Loucy (cell line): ENCODE data around the gene PTOV1.

Source experiments
- H2AFZ ChIP-seq: fragments of 200-600 bp; sonication (generic); 2 replicates; pipeline ENCODE4 v1.6.0; 2016; ENCODE audit warnings: antibody characterized with exemption, mild to moderate bottlenecking, low read length, moderate library complexity
- H3F3A ChIP-seq: fragments of 200-600 bp; 2 replicates; pipeline ENCODE4 v1.6.0; 2016; ENCODE audit warnings: antibody characterized with exemption, low read depth, mild to moderate bottlenecking
- H3K27me3 ChIP-seq: fragments of 200-600 bp; sonication (generic); 2 replicates; pipeline ENCODE4 v1.6.1; 2014; ENCODE audit warnings: low read length, mild to moderate bottlenecking; ENCODE audit not compliant: insufficient read depth, poor library complexity, severe bottlenecking
- H3K36me3 ChIP-seq: fragments of 200-600 bp; sonication (generic); 2 replicates; pipeline ENCODE4 v1.6.1; 2016; ENCODE audit warnings: low read length; ENCODE audit not compliant: insufficient read depth
- H3K4me1 ChIP-seq: fragments of 200-600 bp; sonication (generic); 2 replicates; pipeline ENCODE4 v1.5.1; 2014; ENCODE audit warnings: low read length, mild to moderate bottlenecking; ENCODE audit not compliant: insufficient read depth, poor library complexity, severe bottlenecking
- H3K4me2 ChIP-seq: fragments of 200-600 bp; sonication (generic); 2 replicates; pipeline ENCODE4 v1.6.0; 2014; ENCODE audit warnings: antibody characterized with exemption, low read length, low read depth, mild to moderate bottlenecking; ENCODE audit not compliant: poor library complexity, severe bottlenecking
- H3K4me3 ChIP-seq: fragments of 200-600 bp; sonication (generic); 2 replicates; pipeline ENCODE4 v1.5.1; 2014; ENCODE audit warnings: low read length, mild to moderate bottlenecking, mixed read lengths; ENCODE audit not compliant: poor library complexity, severe bottlenecking
- H3K79me2 ChIP-seq: fragments of 200-600 bp; sonication (generic); 2 replicates; pipeline ENCODE4 v1.6.1; 2014; ENCODE audit warnings: low read length; ENCODE audit not compliant: insufficient read depth
- H3K9ac ChIP-seq: fragments of 200-600 bp; sonication (generic); 2 replicates; pipeline ENCODE4 v1.6.0; 2014; ENCODE audit warnings: mild to moderate bottlenecking, low read depth, low read length, moderate library complexity; ENCODE audit not compliant: poor library complexity, severe bottlenecking
- H3K9me2 ChIP-seq: fragments of 200-600 bp; sonication (generic); replicated peaks from 2 replicates; pipeline ENCODE4 v1.6.1; 2016; ENCODE audit warnings: low read depth, low read length, mixed read lengths
- H3K9me3 ChIP-seq: fragments of 200-600 bp; sonication (generic); 2 replicates; pipeline ENCODE4 v1.6.1; 2014; ENCODE audit warnings: mild to moderate bottlenecking, antibody characterized with exemption, low read length, low read depth; ENCODE audit not compliant: insufficient read depth
- H4K20me1 ChIP-seq: fragments of 200-600 bp; sonication (generic); 2 replicates; pipeline ENCODE4 v1.6.0; 2014; ENCODE audit warnings: antibody characterized with exemption, low read length, mild to moderate bottlenecking; ENCODE audit not compliant: insufficient read depth, poor library complexity, severe bottlenecking
- EZH2phosphoT487 ChIP-seq: fragments of 200-600 bp; IDR thresholded peaks from 2 replicates; pipeline ENCODE4 v1.6.1; 2018; ENCODE audit warnings: antibody characterized with exemption, mild to moderate bottlenecking, moderate library complexity, borderline replicate concordance
- TF ChIP-seq, protein P1 (sequence below): fragments of 200-600 bp; sonication (generic); conservative IDR thresholded peaks from 2 replicates; pipeline ENCODE4 v1.5.1; 2014; ENCODE audit warnings: mild to moderate bottlenecking, antibody characterized with exemption, low read length

PTOV1 gene

DNA sequence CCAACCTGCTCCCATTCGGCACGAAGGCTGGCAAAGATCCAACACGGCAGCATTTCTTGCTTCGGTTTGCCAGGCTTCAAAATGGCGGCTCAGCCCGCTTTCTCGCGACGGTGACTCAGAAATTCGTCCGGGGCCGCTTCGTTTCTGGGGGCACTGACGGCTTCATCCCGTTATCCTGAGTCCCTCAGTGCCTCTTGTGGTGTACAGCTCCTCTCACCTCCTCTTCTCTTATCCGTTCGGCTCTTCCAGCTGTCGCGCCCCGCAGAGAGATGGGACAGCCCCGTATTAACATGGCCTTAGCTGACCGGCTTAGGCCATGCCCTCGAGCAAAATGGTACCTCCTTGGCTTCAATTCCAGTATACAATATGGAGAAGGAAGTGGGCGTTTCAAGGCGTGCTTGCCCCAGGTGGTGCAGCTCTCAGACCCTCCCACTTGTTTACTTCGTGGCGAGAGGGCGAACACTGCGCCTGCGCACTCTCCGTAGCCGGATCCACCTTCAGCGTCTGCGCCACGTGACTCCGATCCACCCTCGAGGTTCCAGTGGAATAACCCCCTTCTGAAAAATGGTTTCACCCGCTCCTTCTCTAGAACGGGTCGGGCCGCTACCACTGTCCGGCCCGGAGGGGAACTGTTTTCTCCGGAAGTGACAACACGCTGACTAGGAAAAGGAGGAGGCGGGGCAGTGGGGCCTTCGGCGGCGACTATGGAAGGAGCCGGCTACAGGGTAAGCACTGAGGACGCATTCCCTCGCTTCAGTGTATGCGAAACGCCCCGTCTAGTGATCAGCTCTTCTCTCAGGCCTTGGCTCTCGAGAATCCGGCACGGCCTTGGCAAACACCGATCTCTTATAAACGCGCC lies 26.3 kb downstream of the PTOV1 start, which contains the start of the genes AKT1S1 and TBC1D17:
AKT1S1 (minus strand) TSS at position 336 of the 859 bp plus-strand sequence. CDS start 4,060 bp downstream, outside the sequence.
TBC1D17 (plus strand) TSS at position 683 of the 859 bp plus-strand sequence; CDS start at position 705, 22 bp downstream.
- Histone ChIP-seq H4K20me1 (peaks cover 11% of the 10 kb centered on the region), H3F3A (no peaks in the 10 kb centered on the region), H3K9me3 (no peaks in the 10 kb centered on the region), H3K9me2 (no peaks in the 10 kb centered on the region), H3K36me3 (peaks cover 5% of the 10 kb centered on the region; the same call in 1 of the 2 replicates), H3K4me2 (peak within 1 kb of the TSS; percentile 99), H3K79me2 (peaks cover 34% of the 10 kb centered on the region), H2AFZ (peak within 1 kb of the TSS; percentile 90), H3K9ac (peak within 1 kb of the TSS; percentile 91), H3K4me1 (peaks cover 24% of the 10 kb centered on the region), H3K27me3 (no peaks in the 10 kb centered on the region), H3K4me3 (peak within 1 kb of the TSS; percentile 95)
- TF ChIP-seq, protein P1, sequence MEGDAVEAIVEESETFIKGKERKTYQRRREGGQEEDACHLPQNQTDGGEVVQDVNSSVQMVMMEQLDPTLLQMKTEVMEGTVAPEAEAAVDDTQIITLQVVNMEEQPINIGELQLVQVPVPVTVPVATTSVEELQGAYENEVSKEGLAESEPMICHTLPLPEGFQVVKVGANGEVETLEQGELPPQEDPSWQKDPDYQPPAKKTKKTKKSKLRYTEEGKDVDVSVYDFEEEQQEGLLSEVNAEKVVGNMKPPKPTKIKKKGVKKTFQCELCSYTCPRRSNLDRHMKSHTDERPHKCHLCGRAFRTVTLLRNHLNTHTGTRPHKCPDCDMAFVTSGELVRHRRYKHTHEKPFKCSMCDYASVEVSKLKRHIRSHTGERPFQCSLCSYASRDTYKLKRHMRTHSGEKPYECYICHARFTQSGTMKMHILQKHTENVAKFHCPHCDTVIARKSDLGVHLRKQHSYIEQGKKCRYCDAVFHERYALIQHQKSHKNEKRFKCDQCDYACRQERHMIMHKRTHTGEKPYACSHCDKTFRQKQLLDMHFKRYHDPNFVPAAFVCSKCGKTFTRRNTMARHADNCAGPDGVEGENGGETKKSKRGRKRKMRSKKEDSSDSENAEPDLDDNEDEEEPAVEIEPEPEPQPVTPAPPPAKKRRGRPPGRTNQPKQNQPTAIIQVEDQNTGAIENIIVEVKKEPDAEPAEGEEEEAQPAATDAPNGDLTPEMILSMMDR = no peak
- no peak for TF ChIP-seq EZH2phosphoT487

DNA sequence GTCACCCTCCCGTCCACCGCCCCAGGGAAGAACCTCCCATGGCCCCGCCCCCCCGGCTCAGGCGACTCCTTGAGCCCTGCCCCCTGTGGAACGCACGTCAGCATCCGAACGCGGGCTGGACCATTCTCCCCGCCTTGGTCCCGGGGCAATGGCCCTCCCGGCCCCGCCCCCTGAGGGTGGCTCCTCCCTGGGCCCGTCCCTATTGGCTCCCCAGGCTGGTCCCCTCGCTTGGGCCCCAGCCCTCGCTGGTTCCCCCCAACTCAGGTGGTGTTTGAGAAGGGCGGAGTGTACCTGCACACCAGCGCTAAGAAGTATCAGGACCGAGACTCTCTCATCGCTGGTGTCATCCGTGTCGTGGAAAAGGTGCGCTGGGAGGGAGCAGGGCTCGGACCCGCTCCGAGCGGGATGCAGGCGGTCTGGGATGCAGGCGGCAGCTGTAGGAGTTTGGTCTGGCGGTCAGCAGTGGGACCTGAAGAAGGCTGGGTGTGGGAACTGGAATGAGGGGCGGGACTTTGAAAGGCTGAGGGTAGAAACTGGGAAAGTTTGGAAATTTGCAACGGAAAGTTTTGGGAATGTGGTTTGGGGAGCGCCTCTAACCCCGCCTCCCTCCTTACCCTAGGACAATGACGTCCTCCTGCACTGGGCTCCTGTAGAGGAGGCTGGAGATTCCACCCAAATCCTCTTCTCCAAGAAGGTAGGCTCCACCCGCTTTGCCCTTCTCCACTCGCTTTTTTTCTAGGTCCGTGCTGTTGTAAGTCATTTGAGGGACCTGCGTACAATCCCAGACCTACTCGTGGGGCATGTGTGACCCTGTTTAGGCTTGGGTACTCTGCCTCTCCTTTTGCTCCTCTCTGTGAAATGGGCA lies 27.2 kb downstream of the PTOV1 start:
- Histone ChIP-seq H3K4me1 (peaks cover 24% of the 10 kb centered on the region), H3K36me3 (peaks cover 9% of the 10 kb centered on the region; the same call in 1 of the 2 replicates), H4K20me1 (peaks cover 11% of the 10 kb centered on the region), H3K9me2 (no peaks in the 10 kb centered on the region), H2AFZ (peak overlapping the region; percentile 86), H3F3A (no peaks in the 10 kb centered on the region), H3K9me3 (no peaks in the 10 kb centered on the region), H3K27me3 (no peaks in the 10 kb centered on the region), H3K79me2 (peaks cover 34% of the 10 kb centered on the region), H3K9ac (peak overlapping the region; percentile 91), H3K4me2 (peak overlapping the region; percentile 99), H3K4me3 (peak overlapping the region; percentile 95)
- TF ChIP-seq, protein P1 = no peak
- no peak for TF ChIP-seq EZH2phosphoT487

DNA sequence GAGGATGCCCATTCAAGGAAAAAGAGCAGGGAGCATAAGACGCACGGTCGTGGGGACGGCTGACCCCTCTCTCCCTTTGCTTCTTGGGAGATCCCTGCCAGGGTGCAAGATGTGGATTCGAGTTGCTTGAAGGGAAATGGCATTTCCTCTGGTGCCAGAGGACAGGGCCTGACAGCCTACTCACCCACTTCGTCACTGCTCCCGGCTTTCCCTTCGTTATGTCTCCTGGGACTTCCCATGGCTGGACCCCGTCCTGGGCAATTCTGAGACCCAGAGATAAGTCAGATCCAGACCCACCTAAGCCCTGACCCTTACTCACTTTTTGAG lies 27.7 kb downstream of the PTOV1 start:
- no peaks in the 10 kb centered on the region for H3F3A ChIP-seq
- H3K9me2 ChIP-seq = no peaks in the 10 kb centered on the region
- H3K9ac ChIP-seq = peak overlapping the region; percentile 91
- H3K27me3 ChIP-seq = no peaks in the 10 kb centered on the region
- peaks cover 10% of the 10 kb centered on the region; the same call in 1 of the 2 replicates for H3K36me3 ChIP-seq
- peaks cover 24% of the 10 kb centered on the region for H3K4me1 ChIP-seq
- H3K4me3 ChIP-seq = peak overlapping the region; percentile 95
- TF ChIP-seq EZH2phosphoT487 = no peak
- TF ChIP-seq, protein P1 = no peak
- H3K9me3 ChIP-seq = no peaks in the 10 kb centered on the region
- peaks cover 34% of the 10 kb centered on the region for H3K79me2 ChIP-seq
- H3K4me2 ChIP-seq = peak overlapping the region; percentile 99
- peaks cover 11% of the 10 kb centered on the region for H4K20me1 ChIP-seq
- no peak overlapping the region for H2AFZ ChIP-seq
